Renal cortical epithelial cell (primary cell): ENCODE results near the gene KCNJ8. TPM values are rescaled to one million over a fixed set of nuclear protein-coding genes. Genes with fewer than 3 reads are reported as not detected.

Experiments
- total RNA-seq: library from RNA; depleted of rRNA; stranded (reverse); fragments of >200 nt; gene quantifications from 2 replicates; pipeline ENCODE4 v1.2.3, GENCODE V29; 2014

KCNJ8 gene
- total RNA-seq, 1 donor from 2014 or later, result 0.89 TPM

Other genes with a start within 250 kb of the KCNJ8 start
- gene SPX, start 248.4 kb downstream of the KCNJ8 start, total RNA-seq, result 14.4 and 68.0 TPM in 2 replicates
- gene GYS2, start 169.9 kb downstream of the KCNJ8 start, total RNA-seq, result not detected in 2 replicates
- 902 and 2,308 TPM in 2 replicates for gene LDHB, start 116.9 kb downstream of the KCNJ8 start, total RNA-seq
- 0.40 and 1.7 TPM in 2 replicates for gene ABCC9, start 166.7 kb upstream of the KCNJ8 start, total RNA-seq